GM19025 (cell line): ENCODE measurements around the gene NTSR1.

Experiments used
- ATAC-seq: cut with Tn5 transposase; IDR thresholded peaks from one replicate; pipeline ENCODE4 v1.9.1; 2021; ENCODE audit warnings: mild to moderate bottlenecking, low read depth, moderate library complexity; ENCODE audit not compliant: unreplicated experiment

NTSR1 gene

DNA sequence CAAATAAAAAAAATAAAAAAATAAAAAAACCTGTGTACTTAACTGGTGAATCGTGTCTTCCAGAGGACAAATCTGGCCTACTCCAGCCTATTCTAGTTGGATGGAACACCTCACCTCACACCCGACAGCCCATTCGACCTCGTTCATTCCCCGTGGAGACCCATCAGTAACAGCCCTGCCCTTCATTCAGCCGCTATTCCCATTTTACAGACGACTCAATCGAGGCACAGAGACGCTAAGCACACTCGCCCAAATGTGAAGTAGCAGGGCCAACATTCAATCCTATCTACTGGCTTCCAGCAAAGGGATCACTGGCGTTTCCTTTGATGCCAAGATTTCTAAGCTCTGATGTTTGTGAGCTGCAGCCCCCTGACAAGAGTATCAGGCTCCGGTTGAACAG is 1.8 kb upstream of the NTSR1 start:
- ATAC-seq = no peak

DNA sequence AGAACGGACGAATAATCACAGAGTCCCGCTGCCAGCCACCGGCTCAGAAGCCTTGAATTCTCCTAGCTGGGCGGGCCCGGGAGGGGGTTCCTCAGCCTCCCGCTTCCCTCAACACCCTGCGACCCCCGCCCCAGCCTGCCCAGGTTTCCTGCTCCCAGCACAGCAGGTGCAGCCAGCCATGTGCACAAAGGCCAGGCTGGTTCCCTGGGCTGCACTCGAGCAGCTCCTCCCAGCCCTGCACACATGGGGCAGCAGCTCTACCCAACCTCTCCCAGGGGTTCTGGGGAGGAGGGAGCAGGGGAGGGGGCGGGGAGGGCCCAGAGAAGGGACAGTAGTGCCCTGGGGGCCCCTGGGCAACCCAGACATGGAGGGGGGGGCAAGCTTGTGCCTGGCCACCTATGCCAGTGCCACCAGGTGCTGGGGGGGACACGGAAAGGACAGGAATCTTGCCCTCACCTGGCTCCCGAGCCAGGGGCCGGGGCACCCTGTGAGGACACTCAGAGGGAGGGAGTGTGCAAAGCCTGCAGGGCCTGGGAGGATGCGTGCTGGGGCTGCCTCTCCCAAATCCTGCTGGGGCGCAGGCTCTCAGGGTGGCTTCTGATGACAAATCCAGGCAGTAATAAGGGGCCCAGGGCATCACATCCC is 1.2 kb upstream of the NTSR1 start:
- ATAC-seq = no peak

DNA sequence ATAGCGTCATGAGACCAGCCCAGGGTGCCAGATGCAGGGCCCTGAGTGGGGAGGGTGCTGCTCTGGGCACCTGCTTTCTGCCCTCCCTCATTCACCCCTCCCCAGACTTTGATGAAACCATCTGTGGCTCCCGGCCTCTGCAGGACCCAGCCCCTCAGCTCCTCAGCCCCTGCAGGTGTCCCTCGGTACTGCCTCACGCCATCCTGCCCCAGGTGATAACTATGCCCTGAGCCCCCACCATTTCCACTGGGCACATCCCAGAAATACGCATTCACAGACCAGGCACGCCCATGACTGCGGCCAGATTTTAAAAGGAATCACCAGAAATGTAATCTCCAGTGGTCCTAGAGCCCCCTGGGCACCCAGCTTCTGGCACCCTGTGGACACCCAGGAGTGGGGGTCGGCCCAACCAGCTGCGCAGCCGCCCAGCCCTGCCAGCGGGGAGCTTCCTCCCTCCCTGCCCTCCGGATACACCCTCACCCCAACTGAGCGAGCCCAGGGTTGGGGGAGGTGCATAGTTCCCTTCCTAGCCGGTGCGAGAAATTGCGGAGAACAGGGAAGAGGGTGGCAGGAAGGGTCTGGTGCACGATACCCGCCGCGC is 615 bp upstream of the NTSR1 start:
- ATAC-seq = no peak

DNA sequence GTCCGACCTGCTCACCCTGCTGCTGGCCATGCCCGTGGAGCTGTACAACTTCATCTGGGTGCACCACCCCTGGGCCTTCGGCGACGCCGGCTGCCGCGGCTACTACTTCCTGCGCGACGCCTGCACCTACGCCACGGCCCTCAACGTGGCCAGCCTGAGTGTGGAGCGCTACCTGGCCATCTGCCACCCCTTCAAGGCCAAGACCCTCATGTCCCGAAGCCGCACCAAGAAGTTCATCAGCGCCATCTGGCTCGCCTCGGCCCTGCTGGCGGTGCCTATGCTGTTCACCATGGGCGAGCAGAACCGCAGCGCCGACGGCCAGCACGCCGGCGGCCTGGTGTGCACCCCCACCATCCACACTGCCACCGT is 885 bp downstream of the NTSR1 start:
- ATAC-seq = no peak

DNA sequence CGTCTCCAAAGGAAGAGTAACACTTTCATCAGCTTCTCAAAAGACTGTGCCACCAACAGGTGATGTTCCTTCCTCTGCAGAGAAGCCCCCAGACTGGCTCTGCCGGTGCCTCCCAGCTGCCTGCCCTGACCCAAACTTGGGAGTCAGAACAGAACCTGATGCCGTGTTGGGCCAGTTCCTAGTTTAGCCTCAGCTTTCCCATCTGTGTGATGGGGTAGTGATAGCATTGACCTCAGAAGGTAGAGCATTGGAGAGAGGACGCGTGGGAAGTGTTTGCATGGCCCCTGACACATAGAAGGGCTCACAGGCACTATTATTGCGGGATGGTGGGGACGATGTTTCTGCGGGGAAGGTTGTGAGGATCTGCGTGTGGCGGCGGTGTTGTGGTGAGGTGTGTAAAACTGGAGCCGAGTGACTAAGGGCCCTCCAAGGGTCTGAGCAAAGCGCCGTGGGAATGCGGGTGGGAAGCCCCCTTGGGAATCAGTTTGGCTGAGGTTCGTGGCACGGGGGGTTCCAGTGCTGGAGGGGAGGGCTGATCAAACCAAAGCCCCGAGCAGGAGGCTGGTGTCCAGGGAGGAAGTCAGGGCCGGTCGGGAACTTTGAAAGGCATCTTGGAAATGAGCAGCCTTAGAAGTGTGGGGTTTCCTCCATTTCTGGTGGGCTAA is 1.7 kb downstream of the NTSR1 start:
- no peak for ATAC-seq

DNA sequence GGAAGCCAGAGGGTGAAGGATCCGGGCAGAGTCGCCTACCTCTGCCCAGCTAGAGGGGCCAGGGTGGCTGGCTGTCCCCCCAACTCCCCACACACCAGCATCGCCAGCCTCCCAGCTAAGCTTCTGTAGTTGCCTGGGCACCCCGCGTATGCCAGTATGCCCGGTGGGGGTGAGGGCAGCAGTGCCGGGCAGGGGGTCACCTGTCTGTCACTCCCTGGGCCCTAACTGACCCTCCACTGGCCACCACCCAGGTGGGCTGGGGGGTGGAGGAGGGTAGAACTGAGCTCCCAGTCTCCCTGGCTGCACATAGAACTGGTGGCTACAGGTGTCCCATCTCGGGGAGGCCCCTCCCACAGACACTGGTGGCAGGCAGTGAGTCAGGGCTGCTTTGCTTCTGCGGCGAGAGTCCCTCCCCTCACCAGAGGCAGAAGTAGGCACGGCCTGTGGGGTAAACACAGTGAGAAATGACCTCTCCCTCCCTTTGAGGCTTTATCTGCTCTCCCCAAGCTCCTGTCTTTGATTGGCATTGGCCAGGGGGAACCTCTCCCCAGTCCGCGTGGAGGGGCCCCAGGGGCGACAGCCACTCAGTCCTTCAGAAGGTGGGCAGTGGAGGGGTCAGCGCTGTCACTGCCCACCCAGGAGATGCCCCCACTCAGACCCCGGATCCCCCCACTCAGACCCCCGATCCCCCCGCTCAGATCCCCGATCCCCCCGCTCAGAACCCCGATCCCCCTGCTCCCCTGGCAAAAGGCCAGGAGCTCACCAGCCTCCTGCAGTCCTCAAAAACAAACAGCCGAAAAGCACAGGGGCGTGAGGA is 2.5 kb downstream of the NTSR1 start:
- no peak for ATAC-seq

DNA sequence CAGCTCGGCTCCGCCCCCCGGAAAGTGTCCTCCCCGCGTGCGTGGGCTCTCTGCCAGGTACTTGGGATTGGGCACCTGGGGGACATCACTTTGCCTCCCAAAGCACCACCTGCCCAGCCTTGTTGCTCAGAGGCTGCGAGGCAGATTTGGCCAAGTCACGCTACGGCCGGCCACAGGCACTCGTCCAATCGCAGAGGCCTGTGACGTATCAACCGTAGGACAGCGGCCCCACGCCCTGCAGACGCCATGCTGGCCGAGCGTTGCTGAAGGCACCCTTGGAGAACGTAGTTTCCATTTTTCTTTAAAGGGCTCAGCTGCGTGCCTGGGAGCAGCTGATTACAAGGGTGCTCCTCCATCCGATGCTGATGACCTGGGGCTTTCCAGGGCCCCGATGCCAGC is 3.1 kb downstream of the NTSR1 start:
- ATAC-seq = no peak

DNA sequence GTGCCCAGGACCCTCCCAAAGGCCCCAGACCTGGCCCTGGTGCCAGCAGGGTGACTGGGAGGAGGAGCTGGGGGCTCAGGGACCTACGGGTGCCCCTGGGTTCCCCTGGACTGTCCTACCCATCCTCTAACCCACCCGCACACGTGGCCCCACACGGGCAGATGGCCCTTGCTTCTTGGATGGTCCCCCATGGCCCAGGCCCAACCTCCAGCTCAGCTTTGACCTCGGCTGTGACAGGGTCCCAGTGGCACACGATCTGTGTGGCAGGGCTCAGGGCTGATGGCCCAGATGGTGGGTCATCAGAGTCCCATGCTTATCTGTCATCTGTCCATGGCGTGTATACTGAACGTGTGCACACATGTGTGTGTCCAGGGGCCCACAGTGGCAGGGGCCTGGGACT is 4.0 kb downstream of the NTSR1 start:
- ATAC-seq = no peak

DNA sequence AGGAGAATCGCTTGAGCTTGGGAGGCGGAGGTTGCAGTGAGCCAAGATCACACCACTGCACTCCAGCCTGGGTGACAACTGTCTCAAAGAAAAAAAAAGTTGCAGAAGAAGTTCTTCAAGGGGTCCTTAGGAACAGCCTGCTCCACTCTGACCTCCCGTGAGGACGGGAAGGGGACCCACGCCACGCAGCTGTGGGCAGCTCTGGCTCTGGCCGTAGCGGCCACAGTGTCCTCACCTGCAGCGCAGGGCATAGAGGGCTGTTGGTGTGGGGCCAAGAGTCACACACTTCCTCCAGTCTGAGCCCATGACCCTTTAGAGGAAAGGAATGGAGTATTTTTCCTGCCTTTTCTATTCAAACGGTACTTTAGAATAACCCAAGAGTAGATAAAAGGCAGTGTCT is 5.4 kb downstream of the NTSR1 start:
- ATAC-seq = no peak

DNA sequence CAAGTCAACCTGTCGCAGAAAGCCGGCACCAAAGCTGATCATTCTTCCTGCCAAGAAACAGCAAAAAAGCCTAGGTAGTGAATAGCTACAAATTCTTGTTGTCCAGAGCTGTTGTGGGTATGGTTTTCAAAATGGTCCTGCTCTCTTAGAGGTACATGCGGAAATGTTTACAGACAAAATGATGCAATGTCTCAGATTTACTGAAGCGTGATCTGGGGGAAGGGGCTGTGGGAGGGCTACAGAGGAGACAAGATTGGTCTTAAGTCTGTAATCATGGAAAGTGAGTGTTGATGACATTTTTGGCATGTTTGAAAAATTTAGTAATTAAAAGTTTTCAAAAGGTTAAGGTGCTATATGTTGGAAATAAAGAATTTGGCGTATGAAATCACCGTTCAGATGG is 6.2 kb downstream of the NTSR1 start:
- ATAC-seq = no peak

DNA sequence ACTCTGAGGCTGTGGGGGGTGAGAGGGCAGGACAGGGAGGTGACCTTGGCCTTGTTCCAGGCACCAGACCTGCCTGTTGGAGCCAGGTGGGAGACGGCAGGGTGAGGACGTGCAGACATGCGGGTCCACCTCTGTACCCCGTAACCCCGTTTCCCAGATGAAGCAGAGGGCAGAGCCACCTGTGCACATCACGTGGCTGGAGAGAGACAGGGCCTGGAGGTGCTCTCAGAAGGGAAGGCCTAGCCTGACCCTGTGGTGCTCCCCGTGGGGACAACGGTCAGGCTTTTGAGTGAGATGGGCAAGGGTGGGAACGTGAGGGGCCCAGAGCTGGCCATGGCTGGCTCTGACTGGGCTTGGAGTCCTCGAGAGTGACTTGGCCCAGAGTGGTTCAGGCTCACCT is 6.6 kb downstream of the NTSR1 start:
- ATAC-seq = no peak

DNA sequence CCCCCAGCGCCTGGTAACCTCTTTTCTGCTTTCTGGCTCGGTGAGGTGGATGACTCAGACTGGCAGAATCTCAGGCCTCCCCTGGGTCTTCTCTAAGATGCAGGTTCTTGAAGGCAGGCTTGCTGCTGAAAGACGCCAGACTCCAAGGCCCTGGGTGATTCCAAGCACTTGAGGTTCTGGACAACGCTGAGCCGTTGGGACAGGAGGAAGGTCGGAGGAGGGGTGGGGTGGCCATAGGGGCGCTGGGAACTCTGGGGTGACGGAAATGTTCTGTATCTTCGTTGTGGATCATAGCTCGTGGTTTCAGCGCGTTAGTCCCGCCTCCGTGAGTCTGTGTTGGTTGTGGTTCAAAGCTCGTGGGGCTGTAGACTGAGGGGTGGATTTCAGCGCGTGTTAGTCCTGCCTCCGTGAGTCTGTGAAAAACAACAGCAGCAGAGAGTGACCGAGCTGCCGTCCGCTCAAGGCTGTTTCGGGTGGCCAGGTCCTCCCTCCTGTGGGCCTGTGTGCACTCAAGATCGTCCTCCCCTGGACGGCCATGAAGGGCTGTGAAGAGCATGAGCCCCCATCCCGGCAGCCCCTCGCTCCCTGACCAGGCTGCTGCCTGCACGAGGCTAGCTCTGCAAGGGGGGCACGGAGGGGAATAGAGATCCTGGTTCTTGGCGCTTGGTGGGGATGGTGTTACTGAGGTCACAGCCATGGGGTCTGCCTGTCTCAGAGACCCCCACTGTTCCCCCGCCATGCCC is 7.7 kb downstream of the NTSR1 start:
- no peak for ATAC-seq

DNA sequence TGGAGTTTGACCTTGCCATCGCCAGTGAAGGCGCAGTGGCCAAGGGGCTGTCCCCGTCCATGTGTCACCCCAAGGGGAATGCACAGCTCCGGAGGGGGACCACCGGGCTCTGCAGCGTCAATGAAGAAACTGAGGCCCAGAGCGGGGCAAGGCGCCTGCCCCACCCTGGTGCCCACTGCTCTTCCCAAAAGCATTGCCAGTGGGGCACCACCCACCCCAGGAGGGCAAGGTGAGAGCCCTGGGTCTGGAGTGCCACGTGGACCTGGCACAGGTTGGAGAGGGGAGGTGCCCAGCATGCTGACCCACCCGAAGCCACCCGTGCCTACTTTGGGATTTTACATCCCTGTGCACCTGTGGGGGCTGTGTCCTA is 8.3 kb downstream of the NTSR1 start:
- no peak for ATAC-seq

DNA sequence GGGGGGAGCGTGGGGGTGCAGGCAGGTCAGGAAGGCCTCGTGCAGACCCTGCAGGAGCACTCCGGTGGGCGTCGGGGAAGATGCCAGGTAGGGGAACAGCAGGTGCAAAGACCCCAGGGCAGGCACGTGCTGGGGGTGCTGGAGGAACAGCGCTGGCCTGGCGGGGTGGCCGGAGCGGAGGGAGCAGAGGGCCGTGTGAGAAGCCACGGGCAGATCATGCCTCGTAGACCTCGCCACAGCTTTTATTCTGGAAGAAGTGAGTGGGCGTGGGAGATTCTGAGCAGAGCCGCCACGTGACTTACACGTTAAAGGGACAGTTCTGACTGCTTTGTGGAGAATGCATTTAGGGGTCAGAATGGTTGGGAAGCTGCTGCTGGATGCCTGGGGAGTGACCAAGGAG is 9.3 kb downstream of the NTSR1 start:
- ATAC-seq = no peak

DNA sequence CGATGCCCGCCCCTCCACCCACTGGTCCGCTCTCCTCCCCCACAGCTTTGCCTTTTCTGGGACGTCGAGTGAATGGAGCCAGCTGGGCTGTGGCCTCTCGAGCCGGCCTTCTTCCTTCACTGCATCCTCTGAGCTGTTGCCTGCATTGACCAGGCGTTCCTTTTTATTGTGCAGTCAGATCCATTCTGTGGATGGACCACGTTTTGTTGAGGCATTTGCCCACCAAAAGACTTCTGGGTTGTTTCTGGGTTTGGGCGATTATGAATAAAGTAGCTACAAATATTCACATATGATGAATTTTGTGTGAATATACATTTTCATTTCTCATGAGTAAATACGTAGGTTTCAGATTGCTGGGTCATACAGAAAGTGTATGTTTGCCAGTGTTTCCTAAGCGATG is 9.9 kb downstream of the NTSR1 start:
- ATAC-seq = no peak

DNA sequence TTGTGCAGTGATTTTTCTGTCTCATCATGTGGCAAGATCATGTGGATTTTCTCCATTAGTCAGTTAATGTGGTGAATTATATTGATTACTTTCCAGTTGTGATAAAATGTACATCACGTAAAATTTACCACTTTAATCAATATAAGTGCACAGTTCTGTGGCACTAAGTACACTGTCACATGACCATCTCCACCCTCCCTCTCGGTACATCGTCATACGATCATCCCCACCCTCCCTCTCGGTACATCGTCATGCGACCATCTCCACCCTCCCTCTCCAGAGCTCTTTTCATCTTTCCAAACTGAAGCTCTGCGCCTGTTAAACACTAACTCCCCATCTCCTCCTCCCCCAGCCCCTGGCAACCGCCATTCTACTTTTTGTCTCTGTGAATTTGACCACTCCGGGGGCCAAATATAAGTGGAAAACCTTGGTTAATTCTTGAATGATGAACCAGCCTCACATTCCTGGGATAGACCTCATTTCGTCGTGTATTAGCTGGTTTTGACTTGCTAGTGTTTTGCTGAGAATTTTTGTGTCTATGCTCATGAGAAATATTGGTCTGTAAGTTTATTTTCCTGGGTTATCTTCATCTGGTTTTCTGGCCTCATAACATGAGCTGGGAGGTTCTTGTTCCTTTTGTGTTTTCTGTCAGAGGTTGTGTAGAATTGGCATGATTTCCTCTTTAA is 10.8 kb downstream of the NTSR1 start:
- no peak for ATAC-seq

DNA sequence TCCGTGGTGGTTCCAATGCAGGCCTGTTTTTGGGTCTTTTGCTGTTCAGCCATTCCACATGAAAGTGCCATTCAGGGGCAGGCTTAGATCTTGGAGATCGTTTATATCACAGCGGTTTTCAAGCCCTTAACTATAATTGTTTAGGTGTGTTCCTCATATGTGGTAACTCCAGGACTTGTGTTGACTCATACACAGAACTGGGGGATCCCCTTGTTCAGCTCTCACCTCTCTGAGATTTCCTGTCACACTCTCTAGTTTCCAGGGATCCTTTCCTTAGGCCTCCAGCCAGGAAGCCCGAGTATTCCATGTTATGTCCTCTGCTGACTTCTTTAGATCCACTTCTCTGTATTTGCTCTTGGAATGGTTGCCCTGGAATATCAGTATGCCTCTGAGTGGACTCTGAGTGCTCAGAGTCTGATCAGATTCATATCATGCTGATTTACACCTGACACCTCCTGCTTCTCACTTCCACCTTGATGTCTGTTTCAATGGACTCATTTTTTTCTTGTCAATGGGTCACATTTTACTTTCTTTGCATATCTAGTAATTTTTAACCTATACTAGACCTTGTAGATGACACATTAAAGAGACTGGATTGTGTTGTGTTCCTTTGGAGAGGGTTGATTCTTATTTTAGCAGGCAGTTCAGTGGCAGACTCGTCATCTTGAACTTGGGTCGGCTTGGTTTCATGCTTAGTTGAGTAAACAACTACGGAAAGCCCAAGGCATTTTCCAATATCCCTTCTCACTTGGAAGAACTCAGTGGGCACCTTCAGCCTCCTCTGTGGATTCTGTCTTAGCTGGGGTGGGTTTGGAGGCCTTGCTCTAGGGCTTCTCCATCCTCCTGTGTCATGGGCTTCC is 13.1 kb downstream of the NTSR1 start:
- ATAC-seq = no peak

DNA sequence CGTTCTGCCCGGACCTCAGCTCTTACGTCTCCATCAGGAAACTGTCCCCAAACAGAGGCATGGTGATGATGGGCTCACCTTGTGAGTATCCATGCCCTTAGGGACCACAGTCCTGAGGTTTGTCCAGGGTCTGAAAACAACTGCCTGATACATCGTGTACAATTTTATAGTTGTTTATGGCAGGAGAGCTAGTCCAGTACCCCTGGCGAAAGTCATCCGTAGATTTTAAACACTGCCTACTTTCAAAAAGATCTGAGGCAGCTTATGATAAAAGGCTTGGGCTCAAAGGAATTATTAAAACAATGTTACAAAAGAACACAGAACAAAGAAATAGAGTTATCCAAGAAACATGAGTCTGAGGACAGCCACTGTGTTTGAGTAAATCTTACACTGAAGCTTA is 14.0 kb downstream of the NTSR1 start:
- no peak for ATAC-seq

DNA sequence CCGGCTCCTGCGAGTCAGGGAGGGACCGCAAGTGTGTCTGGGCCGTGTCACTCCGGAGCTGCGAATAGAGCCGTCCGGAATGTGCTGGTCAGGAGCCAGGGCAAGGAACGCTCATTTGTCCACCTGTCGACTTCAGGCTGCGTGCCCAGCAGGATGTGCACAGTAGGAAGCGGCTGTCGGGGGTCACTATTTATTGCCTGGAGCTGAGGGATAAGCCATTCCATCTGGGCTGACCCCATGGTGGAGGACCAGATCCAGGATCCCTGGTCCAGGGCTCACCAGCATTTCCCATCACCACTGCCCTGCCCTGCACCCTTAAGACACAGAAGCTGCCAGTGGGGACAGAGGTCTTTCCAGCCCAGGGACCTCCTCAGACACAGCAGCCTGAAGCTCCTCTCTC is 14.7 kb downstream of the NTSR1 start:
- no peak for ATAC-seq
